Transverse colon (tissue), 4 donors: ENCODE data around the gene CDCA7. TPM values are rescaled to one million over a fixed set of nuclear protein-coding genes. Genes with fewer than 3 reads are reported as not detected.

ENCODE experiments used
- DNase-seq: peaks from one replicate; pipeline ENCODE4 v3.0.0-alpha.2; 2019
- H3K27ac ChIP-seq, 4 donors: fragments of 200-600 bp; sonication (generic); 2 replicates each; pipeline ENCODE4 v1.5.1; 2016 to 2018; ENCODE audit warnings: inconsistent platforms in 4 of 4
- H3K27me3 ChIP-seq: fragments of 200-600 bp; sonication (generic); 2 replicates; pipeline ENCODE4 v1.5.1; 2017; ENCODE audit warnings: inconsistent platforms
- H3K36me3 ChIP-seq, 4 donors: fragments of 200-600 bp; sonication (generic); 2 replicates each; pipeline ENCODE4 v1.5.1; 2017 to 2019; ENCODE audit warnings: inconsistent platforms in 4 of 4
- H3K4me1 ChIP-seq, 4 donors: fragments of 200-600 bp; sonication (generic); 2 replicates each; pipeline ENCODE4 v1.5.1; 2017 to 2020; ENCODE audit warnings: inconsistent platforms in 4 of 4
- H3K4me3 ChIP-seq, 4 donors: fragments of 200-600 bp; sonication (generic); 1 replicate in 1 of 4; 2 replicates in 3 of 4; pipeline versions ENCODE4 v1.5.1 to v1.6.1; 2017 to 2019; ENCODE audit warnings: inconsistent platforms in 4 of 4
- H3K9me3 ChIP-seq, 2 donors: fragments of 200-600 bp; sonication (generic); 2 replicates each; pipeline ENCODE4 v1.5.1; 2017 to 2019; ENCODE audit warnings: inconsistent platforms in 2 of 2
- CTCF ChIP-seq, 5 experiments: fragments of 200-600 bp in 3 of 5; fragments of 450-650 bp in 2 of 5; sonication (generic) in 3 of 5; IDR thresholded peaks; 1 replicate in 2 of 5; 2 replicates in 3 of 5; pipeline ENCODE4 v1.5.1; 2016 to 2017; ENCODE audit warnings: antibody characterized with exemption in 5 of 5, inconsistent platforms in 3 of 5, mild to moderate bottlenecking in 2 of 5, moderate library complexity in 1 of 5
- EP300 ChIP-seq: sonication (generic); formaldehyde crosslinking; IDR thresholded peaks from one replicate; pipeline ENCODE4 v1.6.1; 2017; ENCODE audit warnings: antibody characterized with exemption, low read depth
- POLR2A ChIP-seq: fragments of 450-650 bp; IDR thresholded peaks from one replicate; pipeline ENCODE4 v1.6.1; 2016; ENCODE audit warnings: antibody characterized with exemption, mild to moderate bottlenecking, moderate library complexity
- POLR2AphosphoS5 ChIP-seq, 3 donors: sonication (generic); formaldehyde crosslinking; IDR thresholded peaks; one replicate each; pipeline ENCODE4 v1.6.1; 2016; ENCODE audit warnings: antibody characterized with exemption in 3 of 3
- WGBS, 2 donors: methylation state at CpG; one replicate each; pipeline ENCODE4 v1.1.5; 2018; ENCODE audit warnings: low coverage in 1 of 2; 5-methylcytosine and 5-hydroxymethylcytosine counted together
- in situ Hi-C, 4 donors: fragments of 200-750 bp; cut with MboI; loops; one replicate each; pipeline versions ENCODE4 v1.15.0 to v1.15.1; 2017; ENCODE audit warnings: low sequenced_read_pairs in 3 of 4, low pct_ligation_motif_present in 1 of 4, low pct_unique_long_range_greater_than_20kb in 1 of 4
- intact Hi-C: fragments of 100-400 bp; cut with DNase I; formaldehyde crosslinking; loops from one replicate; pipeline ENCODE4 v1.15.1; 2023; ENCODE audit warnings: low total_unique reads
- total RNA-seq, 4 donors: library from RNA; depleted of rRNA; stranded (reverse); fragments of >200 nt; gene quantifications; one replicate each; pipeline ENCODE4 v1.1.0, GENCODE V29; 2016

CDCA7 gene
- total RNA-seq, 4 donors from 2014 or later = 5.2 to 44.4 (median 11.8) TPM

GRCh38 chr2:173386738-173387065 is 32.0 kb downstream of the CDCA7 start:
- Histone ChIP-seq H3K36me3 (no peaks in the 10 kb centered on the region), H3K27me3 (no peaks in the 10 kb centered on the region), H3K9me3 (no peaks in the 10 kb centered on the region), H3K4me1 (no peaks in the 10 kb centered on the region), H3K27ac (no peak overlapping the region), H3K4me3 (no peak overlapping the region)
- in situ Hi-C loops (loop anchor here in 1 of 4 donors (25.0 kb wide), 1 partner anchor 349 kb away; no protein-coding TSS in a partner anchor), intact Hi-C loops (no loop called here)
- DNase-seq = no peak
- WGBS, 2 donors = 86 to 100% methylated on average over 1 to 10 of the region's 10 CpGs
- TF ChIP-seq CTCF (IDR thresholded peaks at IDR 0.05) = no peak
- no peak for TF ChIP-seq POLR2A
- TF ChIP-seq POLR2AphosphoS5 (IDR thresholded peaks at IDR 0.05) = no peak
- no peak for TF ChIP-seq EP300

- H3K36me3 ChIP-seq = no peaks in the 10 kb centered on the region
- H3K27me3 ChIP-seq = no peaks in the 10 kb centered on the region
- intact Hi-C loops = no loop called here
- no peaks in the 10 kb centered on the region for H3K9me3 ChIP-seq
- WGBS, 2 donors = 83 to 84% methylated on average over 2 to 5 of the region's 5 CpGs
- no peak for TF ChIP-seq EP300
- TF ChIP-seq POLR2AphosphoS5 (IDR thresholded peaks at IDR 0.05) = no peak
- no peak for TF ChIP-seq CTCF (IDR thresholded peaks at IDR 0.05)
- no peak for TF ChIP-seq POLR2A
- H3K4me3 ChIP-seq = no peak overlapping the region
- no peak for DNase-seq
- in situ Hi-C loops = loop anchor here in 1 of 4 donors (25.0 kb wide), 1 partner anchor 350 kb away; no protein-coding TSS in a partner anchor
- H3K4me1 ChIP-seq = no peaks in the 10 kb centered on the region
- no peak overlapping the region for H3K27ac ChIP-seq
Measured at GRCh38 chr2:173387079-173387478, 32.4 kb downstream of the CDCA7 start.

GRCh38 chr2:173387660-173388059 is 33.0 kb downstream of the CDCA7 start:
- no peaks in the 10 kb centered on the region for H3K36me3 ChIP-seq
- H3K27ac ChIP-seq = no peak overlapping the region
- in situ Hi-C loops (loop anchor here in 1 of 4 donors (25.0 kb wide), 1 partner anchor 350 kb away; no protein-coding TSS in a partner anchor), intact Hi-C loops (no loop called here)
- WGBS, 2 donors = 70 to 75% methylated on average over 3 of the region's 3 CpGs
- no peaks in the 10 kb centered on the region for H3K27me3 ChIP-seq
- no peaks in the 10 kb centered on the region for H3K9me3 ChIP-seq
- no peak overlapping the region for H3K4me3 ChIP-seq
- TF ChIP-seq CTCF (IDR thresholded peaks at IDR 0.05) = no peak
- H3K4me1 ChIP-seq = no peaks in the 10 kb centered on the region
- no peak for DNase-seq

GRCh38 chr2:173388795-173389194 is 34.1 kb downstream of the CDCA7 start:
- in situ Hi-C loops = loop anchor here in 1 of 4 donors (25.0 kb wide), 1 partner anchor 351 kb away; no protein-coding TSS in a partner anchor
- H3K27ac ChIP-seq = no peak overlapping the region

More at GRCh38 chr2:173388795-173389194, 34.1 kb downstream of the CDCA7 start:
- Histone ChIP-seq H3K9me3 (no peaks in the 10 kb centered on the region), H3K36me3 (no peaks in the 10 kb centered on the region), H3K4me1 (no peaks in the 10 kb centered on the region), H3K4me3 (no peak overlapping the region), H3K27me3 (no peaks in the 10 kb centered on the region)
- no peak for DNase-seq
- TF ChIP-seq EP300 = no peak
- no peak for TF ChIP-seq CTCF (IDR thresholded peaks at IDR 0.05)
- no peak for TF ChIP-seq POLR2A
- no peak for TF ChIP-seq POLR2AphosphoS5 (IDR thresholded peaks at IDR 0.05)
- WGBS, 2 donors = 89 to 100% methylated on average over 1 to 2 of the region's 2 CpGs
- intact Hi-C loops = no loop called here
